Stimulated activated CD8-positive, alpha-beta memory T cell treated with anti-CD3 and anti-CD28 coated beads, Interleukin-4, amount 100 ng/mL, for 48 hours (primary cell): ENCODE measurements around the gene MFSD11.
A peak's percentile ranks its signal among the peaks of the same experiment; 100 is the strongest.
"Not testable (repeated sequence)": the region's sequence is repeated elsewhere in the genome, so short reads cannot be mapped to it uniquely, and the experiment has no call there.

Source experiments
- DNase-seq: peaks from one replicate; pipeline ENCODE4 v3.0.0-alpha.2; 2020

MFSD11 gene

GRCh38 chr17:76808326-76808725 is 70.4 kb downstream of the MFSD11 start:
- DNase-seq = no peak

DNA sequence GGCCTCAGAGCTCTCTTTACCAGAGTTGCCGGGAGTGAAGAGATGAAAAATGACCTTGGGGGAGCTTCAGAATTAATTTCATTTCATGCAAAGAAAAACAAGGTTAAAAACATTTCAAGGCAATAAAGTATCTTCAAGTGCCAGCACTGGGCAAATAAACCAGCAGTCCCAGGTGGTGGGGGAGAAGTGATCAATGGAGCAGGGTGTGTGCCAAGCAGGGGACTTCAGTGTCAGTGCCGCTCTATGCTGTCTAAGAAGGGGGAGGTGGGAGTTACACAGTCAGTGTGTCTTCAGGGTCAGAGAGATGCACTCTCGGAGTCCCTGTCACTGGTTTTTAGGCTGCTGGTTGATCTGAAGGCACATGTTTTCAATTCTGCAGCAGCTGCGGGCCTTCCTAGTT is 73.0 kb downstream of the MFSD11 start:
- no peak for DNase-seq

GRCh38 chr17:76811834-76812233 is 73.9 kb downstream of the MFSD11 start:
- no peak for DNase-seq

DNA sequence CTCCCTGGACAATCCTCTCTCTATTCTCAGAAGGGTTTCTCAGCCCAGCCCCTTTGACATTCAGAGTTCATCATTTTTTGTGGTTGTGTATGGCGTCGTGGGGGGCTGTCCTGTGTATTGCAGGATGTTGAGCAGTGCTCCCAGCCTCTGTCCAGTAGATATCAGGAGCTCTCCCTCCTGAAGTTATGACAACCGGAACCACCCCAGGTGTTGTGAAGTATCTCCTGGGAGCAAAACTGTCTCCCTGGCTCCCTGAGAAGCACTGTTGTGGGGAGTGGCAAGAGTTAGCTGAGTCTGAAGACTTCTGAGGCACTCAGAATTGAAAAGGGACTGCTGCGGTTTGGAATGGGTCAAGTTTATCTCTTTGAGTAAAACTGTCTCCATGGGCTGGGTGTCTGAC is 74.3 kb downstream of the MFSD11 start:
- DNase-seq = no peak

DNA sequence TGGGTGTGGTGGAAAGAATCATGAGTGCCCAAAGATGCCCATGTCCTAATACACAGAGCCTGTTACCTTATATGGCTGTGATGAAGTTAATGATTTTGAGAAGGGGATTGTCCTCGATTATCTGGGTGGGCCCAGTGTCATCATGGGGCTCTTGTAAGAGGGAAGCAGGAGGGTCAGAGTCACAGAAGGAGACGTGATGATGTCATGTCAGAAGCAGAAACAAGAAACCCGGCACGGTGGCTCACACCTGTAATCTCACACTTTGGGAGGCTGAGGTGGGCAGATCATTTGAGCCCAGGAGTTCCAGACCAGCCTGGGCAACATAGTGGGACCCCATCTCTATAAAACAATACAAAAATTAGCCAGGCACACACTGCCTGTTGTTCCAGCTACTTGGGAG is 75.0 kb downstream of the MFSD11 start:
- DNase-seq = no peak

DNA sequence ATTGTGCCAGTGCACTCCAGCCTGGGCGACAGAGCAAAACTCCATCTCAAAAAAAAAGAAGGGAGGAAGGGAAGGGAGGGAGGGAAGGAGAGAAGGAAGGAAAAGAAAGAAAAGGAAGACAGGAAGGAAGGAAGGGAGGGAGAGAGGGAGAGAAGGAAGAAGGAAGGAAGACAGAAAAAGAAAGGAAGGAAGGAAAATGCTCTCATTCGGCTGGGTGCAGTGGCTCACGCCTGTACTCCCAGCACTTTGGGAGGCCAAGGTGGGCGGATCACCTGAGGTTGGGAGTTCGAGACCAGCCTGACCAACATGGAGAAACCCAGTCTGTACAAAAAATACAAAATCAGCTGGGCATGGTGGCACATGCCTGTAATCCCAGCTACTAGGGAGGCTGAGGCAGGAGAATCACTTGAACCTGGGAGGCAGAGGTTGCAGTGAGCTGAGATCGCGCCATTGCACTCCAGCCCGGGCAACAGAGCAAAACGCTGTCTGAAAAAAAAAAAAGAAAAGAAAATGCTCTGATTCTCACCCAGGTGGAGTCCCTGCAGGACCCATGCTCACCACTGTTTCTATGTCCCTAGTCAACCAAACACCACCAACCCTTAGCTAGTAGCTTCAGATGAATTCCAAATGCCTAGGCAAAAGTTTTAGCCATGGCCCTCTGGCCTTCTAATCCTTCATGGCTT is 78.1 kb downstream of the MFSD11 start:
- not testable (repeated sequence) for DNase-seq

DNA sequence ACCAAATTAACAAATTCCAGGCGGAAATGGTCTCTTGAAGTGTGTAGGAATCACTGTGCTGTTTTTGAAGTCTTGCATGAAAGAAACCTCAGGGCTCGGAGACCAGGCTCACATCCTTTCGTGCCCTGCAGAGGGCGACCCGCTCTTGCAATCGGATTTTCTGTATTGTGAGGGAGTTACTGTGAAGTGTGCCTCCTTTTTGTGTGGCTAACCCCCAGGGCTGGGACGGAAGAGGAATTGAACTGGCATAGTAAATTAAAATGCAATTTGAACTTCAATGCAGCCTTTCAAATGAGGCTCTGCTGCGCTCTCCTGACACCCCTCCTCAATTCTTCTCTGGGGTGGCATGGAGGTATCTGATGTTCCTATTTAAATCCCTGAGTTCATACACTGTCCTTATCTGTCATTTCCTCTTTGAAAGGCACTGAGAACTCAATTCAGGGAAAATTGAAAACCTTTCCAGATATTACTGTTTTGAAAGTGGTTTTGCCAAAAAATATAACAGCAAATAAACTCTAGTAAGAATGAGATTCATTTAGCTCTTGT is 78.7 kb downstream of the MFSD11 start:
- DNase-seq = peak; percentile 67

GRCh38 chr17:76820039-76820438 is 82.1 kb downstream of the MFSD11 start:
- no peak for DNase-seq

- DNase-seq = no peak
Measured at GRCh38 chr17:76820561-76820960, 82.6 kb downstream of the MFSD11 start.

- DNase-seq = no peak
Measured at GRCh38 chr17:76822184-76822778, 84.4 kb downstream of the MFSD11 start.

GRCh38 chr17:76824093-76824492 is 86.2 kb downstream of the MFSD11 start:
- DNase-seq = no peak

GRCh38 chr17:76826330-76827068 is 88.6 kb downstream of the MFSD11 start:
- no peak for DNase-seq

- DNase-seq = no peak
Measured at GRCh38 chr17:76827736-76828135, 89.8 kb downstream of the MFSD11 start.
